Activated CD4-positive, alpha-beta memory T cell treated with anti-CD3 and anti-CD28 coated beads for 36 hours (primary cell): ENCODE measurements around the gene ANTKMT. TPM values are rescaled to one million over a fixed set of nuclear protein-coding genes. Genes with fewer than 3 reads are reported as not detected.
"Not testable (repeated sequence)": the region's sequence is repeated elsewhere in the genome, so short reads cannot be mapped to it uniquely, and the experiment has no call there.

ENCODE experiments used
- CTCF ChIA-PET: fragments of 350-600 bp; sonication (Branson Sonifier 250); formaldehyde crosslinking; loops from one replicate; lab custom pipeline; 2021; ENCODE audit warnings: antibody characterized with exemption, inconsistent platforms; lab: Charles Lee
- POLR2A ChIA-PET: fragments of 350-600 bp; sonication (Branson Sonifier 250); formaldehyde crosslinking; loops from one replicate; lab custom pipeline; 2021; ENCODE audit warnings: antibody characterized with exemption; lab: Charles Lee
- DNase-seq: peaks from one replicate; pipeline ENCODE4 v3.0.0-alpha.2; 2020
- H3K27ac Mint-ChIP-seq: one replicate; pipeline ENCODE4 v1.8.0; 2021; ENCODE audit warnings: mixed read lengths
- H3K27me3 Mint-ChIP-seq: one replicate; pipeline ENCODE4 v1.8.0; 2021; ENCODE audit warnings: mixed read lengths
- H3K36me3 Mint-ChIP-seq: one replicate; pipeline ENCODE4 v1.8.0; 2021; ENCODE audit warnings: mixed read lengths
- H3K4me1 Mint-ChIP-seq: one replicate; pipeline ENCODE4 v1.8.0; 2021; ENCODE audit warnings: low read depth, mixed read lengths
- H3K4me3 Mint-ChIP-seq: one replicate; pipeline ENCODE4 v1.8.0; 2021; ENCODE audit warnings: mild to moderate bottlenecking, mixed read lengths
- H3K9me3 Mint-ChIP-seq: one replicate; pipeline ENCODE4 v1.8.0; 2021; ENCODE audit warnings: mixed read lengths
- intact Hi-C: fragments of 100-400 bp; cut with micrococcal nuclease; formaldehyde crosslinking; loops from one replicate; pipeline ENCODE4 v1.15.1; 2023
- total RNA-seq, 2 experiments: library from RNA; stranded (reverse); gene quantifications; one replicate each; pipeline ENCODE4 v1.2.3, GENCODE V29; 2021

Gene ANTKMT
- total RNA-seq, 2 experiments from 2014 or later, result 31.2 to 34.9 TPM

DNA sequence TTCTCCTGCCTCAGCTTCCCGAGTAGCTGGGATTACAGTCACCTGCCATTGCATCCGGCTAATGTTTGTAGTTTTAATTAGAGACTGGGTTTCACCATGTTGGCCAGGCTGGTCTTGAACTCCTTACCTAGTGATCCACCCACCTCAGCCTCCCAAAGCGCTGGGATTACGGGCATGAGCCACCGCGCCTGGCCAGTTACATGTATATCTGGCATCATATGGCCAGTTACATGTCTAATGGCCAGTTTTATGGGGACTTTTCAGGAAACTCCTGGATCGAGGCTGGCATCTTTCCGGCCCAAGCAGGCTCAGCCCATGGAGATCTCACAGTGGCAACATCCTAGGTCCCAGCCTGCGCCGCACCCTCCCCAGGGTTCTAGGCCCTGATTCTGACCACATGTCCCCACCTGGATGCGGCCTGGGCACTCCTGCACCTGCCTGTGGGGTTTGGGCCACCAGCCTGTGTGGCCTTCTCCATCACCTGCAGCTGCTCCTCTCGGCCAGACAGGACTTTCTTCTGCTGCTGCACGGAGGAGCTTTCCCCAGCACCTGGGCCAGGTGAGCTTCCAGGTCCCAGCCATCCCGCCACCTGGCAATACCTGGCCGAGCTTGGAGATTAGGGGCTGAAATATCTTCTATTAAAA, 21.2 kb downstream of the ANTKMT start:
- Mint-ChIP-seq H3K4me1 (peaks cover 16% of the 10 kb centered on the region), H3K9me3 (no peaks in the 10 kb centered on the region), H3K27me3 (no peaks in the 10 kb centered on the region), H3K4me3 (peak overlapping the region; percentile 69), H3K36me3 (peaks cover 8% of the 10 kb centered on the region), H3K27ac (no peak overlapping the region)
- DNase-seq, result no peak
- intact Hi-C loops, result loop anchor here (2.0 kb wide), 1 partner anchor 43 kb away; no protein-coding TSS in a partner anchor
- ChIA-PET POLR2A (interaction anchor here (0.7 to 3.6 kb wide), 2 partner anchors 16 to 21 kb away, joined by 3 to 14 read pairs; partner anchors contain the start of genes ANTKMT and CCDC78), CTCF (interaction anchor here (0.9 to 3.0 kb wide), 7 partner anchors 16 to 43 kb away, joined by 3 to 21 read pairs (median 5); partner anchors contain the start of genes ANTKMT, CCDC78 and HAGHL)

DNA sequence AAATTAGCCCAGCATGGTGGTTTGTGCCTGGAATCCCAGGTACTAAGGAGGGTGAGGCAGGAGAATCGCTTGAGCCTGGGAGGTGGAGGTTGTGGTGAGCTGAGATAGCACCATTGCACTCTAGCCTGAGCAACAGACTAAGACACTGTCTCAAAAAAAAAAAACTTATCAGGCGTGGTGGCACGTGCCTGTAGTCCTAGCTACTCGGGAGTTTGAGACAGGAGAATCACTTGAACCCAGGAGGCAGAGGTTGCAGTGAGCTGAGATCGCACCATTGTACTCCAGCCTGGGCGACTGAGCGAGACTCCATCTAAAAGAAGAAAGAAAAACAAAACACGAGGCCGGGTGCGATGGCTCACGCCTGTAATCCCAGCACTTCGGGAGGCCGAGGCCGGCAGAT, 21.9 kb downstream of the ANTKMT start:
- ChIA-PET POLR2A (interaction anchor here (0.7 kb wide), 1 partner anchor 16 kb away, joined by 3 read pairs; the partner anchor contains the start of gene CCDC78), CTCF (interaction anchor here (0.6 to 3.0 kb wide), 5 partner anchors 22 to 1095 kb away, joined by 3 to 21 read pairs (median 4); partner anchors contain the start of gene ANTKMT)
- H3K27me3 Mint-ChIP-seq, H3K36me3 Mint-ChIP-seq, DNase-seq, H3K4me3 Mint-ChIP-seq, H3K9me3 Mint-ChIP-seq, H3K27ac Mint-ChIP-seq, intact Hi-C loops: not testable (repeated sequence)
- H3K4me1 Mint-ChIP-seq, result peaks cover 12% of the 10 kb centered on the region

GRCh38 chr16:743794-744500, 23.0 kb downstream of the ANTKMT start:
- POLR2A ChIA-PET, result no interaction called here
- Mint-ChIP-seq H3K27me3 (no peaks in the 10 kb centered on the region), H3K4me3 (no peak overlapping the region), H3K27ac (no peak overlapping the region), H3K36me3 (no peaks in the 10 kb centered on the region), H3K4me1 (peaks cover 12% of the 10 kb centered on the region), H3K9me3 (no peaks in the 10 kb centered on the region)
- CTCF ChIA-PET, result interaction anchor here (1.2 to 1.6 kb wide), 3 partner anchors 32 to 359 kb away, joined by 3 to 4 read pairs (median 3); no protein-coding TSS in a partner anchor
- DNase-seq, result no peak
- intact Hi-C loops, result no loop called here

GRCh38 chr16:745739-746138, 24.8 kb downstream of the ANTKMT start:
- Mint-ChIP-seq H3K4me3 (no peak overlapping the region), H3K36me3 (no peaks in the 10 kb centered on the region), H3K4me1 (peaks cover 3% of the 10 kb centered on the region), H3K27ac (no peak overlapping the region), H3K9me3 (no peaks in the 10 kb centered on the region), H3K27me3 (no peaks in the 10 kb centered on the region)
- DNase-seq, result no peak
- intact Hi-C loops, result no loop called here
- ChIA-PET POLR2A (no interaction called here), CTCF (interaction anchor here (1.1 kb wide), 1 partner anchor 40 kb away, joined by 3 read pairs; no protein-coding TSS in a partner anchor)

GRCh38 chr16:746637-747036, 25.7 kb downstream of the ANTKMT start:
- intact Hi-C loops, result no loop called here
- no peak for DNase-seq
- H3K9me3 Mint-ChIP-seq, result no peaks in the 10 kb centered on the region
- no peaks in the 10 kb centered on the region for H3K27me3 Mint-ChIP-seq
- CTCF ChIA-PET, result no interaction called here
- H3K4me3 Mint-ChIP-seq, result no peak overlapping the region
- POLR2A ChIA-PET, result no interaction called here
- no peak overlapping the region for H3K27ac Mint-ChIP-seq
- no peaks in the 10 kb centered on the region for H3K4me1 Mint-ChIP-seq
- no peaks in the 10 kb centered on the region for H3K36me3 Mint-ChIP-seq

DNA sequence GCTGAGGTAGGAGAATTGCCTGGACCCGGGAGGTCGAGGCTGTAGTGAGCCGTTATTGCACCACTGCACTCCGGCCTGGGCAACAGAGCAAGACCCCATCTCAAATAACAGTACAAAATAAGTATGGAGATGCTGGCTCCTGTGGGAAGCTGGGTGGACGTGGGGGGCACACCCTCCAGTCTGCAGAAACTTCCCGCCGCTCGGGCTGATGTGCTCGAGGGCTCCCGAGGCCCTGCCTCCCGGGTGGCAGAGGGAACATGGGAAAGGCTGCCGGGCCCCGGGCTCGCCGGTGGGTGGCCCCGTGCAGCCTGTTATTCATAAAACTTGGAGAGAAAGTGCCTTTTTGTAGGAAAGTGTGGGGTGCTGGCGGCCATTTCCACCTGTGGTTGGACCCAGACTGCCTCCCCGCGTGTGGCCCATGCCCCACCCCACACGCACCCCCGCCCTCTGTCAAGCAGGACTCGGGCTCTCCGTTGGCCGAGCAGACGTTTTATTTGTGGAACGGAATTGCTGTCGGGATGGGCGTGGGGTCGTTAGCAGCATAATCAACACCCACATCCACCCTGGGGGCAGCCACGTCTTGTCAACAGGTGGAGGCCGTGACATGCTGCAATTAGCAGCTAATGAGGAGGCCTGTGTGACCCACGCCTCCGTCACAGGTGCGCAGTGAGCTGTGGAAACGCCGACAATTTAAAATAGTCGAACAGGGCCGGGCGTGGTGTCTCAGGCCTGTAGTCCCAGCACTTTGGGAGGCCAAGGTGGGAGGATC, 27.2 kb downstream of the ANTKMT start:
- no peak for DNase-seq
- Mint-ChIP-seq H3K27me3 (no peaks in the 10 kb centered on the region), H3K27ac (no peak overlapping the region), H3K4me3 (no peak overlapping the region), H3K4me1 (no peaks in the 10 kb centered on the region), H3K9me3 (no peaks in the 10 kb centered on the region), H3K36me3 (no peaks in the 10 kb centered on the region)
- POLR2A ChIA-PET, result no interaction called here
- intact Hi-C loops, result no loop called here
- CTCF ChIA-PET, result interaction anchor here (0.7 to 2.3 kb wide), 2 partner anchors 34 to 131 kb away, joined by 3 to 5 read pairs; partner anchors contain the start of gene METRN

- CTCF ChIA-PET, result interaction anchor here (0.7 to 2.3 kb wide), 4 partner anchors 8 to 130 kb away, joined by 3 to 5 read pairs (median 4); partner anchors contain the start of genes CIAO3 and METRN
- intact Hi-C loops, result no loop called here
- POLR2A ChIA-PET, result no interaction called here
- H3K4me1 Mint-ChIP-seq, result no peaks in the 10 kb centered on the region
- H3K27me3 Mint-ChIP-seq, result no peaks in the 10 kb centered on the region
- H3K9me3 Mint-ChIP-seq, result no peaks in the 10 kb centered on the region
- H3K4me3 Mint-ChIP-seq, result no peak overlapping the region
- no peak for DNase-seq
- H3K27ac Mint-ChIP-seq, result no peak overlapping the region
- no peaks in the 10 kb centered on the region for H3K36me3 Mint-ChIP-seq
These were observed 28.1 kb downstream of the ANTKMT start for GRCh38 chr16:749010-749409.

DNA sequence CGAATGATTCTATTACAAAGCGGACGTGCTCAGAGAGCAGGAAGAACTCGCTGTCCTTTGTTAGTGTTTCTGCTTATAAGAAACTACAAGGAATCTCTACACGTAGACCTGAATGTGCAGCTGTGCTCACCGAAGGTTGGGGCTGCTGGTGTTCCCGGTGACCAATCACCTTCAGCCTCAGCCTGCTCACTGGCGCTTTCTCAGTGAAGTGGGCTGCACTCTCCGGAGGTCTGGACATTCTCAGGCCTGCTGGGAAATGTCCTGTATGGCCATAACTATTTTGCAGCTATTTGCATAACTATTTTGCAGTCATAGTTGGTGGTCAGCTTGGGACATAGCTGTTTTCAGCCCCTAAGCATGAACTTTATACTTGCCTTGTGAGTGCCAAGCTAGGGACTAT, 29.5 kb downstream of the ANTKMT start:
- CTCF ChIA-PET, result interaction anchor here (1.4 kb wide), 1 partner anchor 35 kb away, joined by 3 read pairs; no protein-coding TSS in a partner anchor
- H3K36me3 Mint-ChIP-seq, result no peaks in the 10 kb centered on the region
- intact Hi-C loops, result no loop called here
- no peak overlapping the region for H3K27ac Mint-ChIP-seq
- H3K4me3 Mint-ChIP-seq, result no peak overlapping the region
- no peak for DNase-seq
- H3K4me1 Mint-ChIP-seq, result no peaks in the 10 kb centered on the region
- no peaks in the 10 kb centered on the region for H3K27me3 Mint-ChIP-seq
- POLR2A ChIA-PET, result no interaction called here
- H3K9me3 Mint-ChIP-seq, result no peaks in the 10 kb centered on the region

GRCh38 chr16:751152-752006, 30.4 kb downstream of the ANTKMT start:
- POLR2A ChIA-PET, result no interaction called here
- DNase-seq, result no peak

DNA sequence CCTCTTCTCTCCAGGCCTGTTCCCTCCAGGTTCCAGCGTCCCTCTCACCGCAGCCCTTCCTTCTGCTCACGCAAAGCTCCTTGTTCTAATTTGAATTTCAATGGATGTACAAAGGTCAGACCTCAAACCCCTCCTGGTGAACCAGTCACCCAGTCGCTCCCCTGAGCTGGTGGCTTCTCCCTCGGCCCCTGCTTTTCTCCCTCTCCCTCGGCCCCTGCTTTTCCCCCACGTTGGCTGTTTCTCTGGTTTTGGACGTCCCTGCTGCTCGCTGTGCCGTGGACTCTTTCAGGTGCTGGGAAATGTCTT, 31.0 kb downstream of the ANTKMT start:
- DNase-seq, result no peak
- Mint-ChIP-seq H3K27ac (no peak overlapping the region), H3K4me1 (no peaks in the 10 kb centered on the region), H3K27me3 (peaks cover 9% of the 10 kb centered on the region), H3K36me3 (no peaks in the 10 kb centered on the region), H3K9me3 (peaks cover 6% of the 10 kb centered on the region), H3K4me3 (no peak overlapping the region)
- ChIA-PET POLR2A (no interaction called here), CTCF (interaction anchor here (1.4 kb wide), 1 partner anchor 33 kb away, joined by 3 read pairs; no protein-coding TSS in a partner anchor)
- intact Hi-C loops, result no loop called here

More at GRCh38 chr16:751152-752006, 30.4 kb downstream of the ANTKMT start:
- H3K27me3 Mint-ChIP-seq, result peaks cover 6% of the 10 kb centered on the region
- no peak overlapping the region for H3K27ac Mint-ChIP-seq
- H3K36me3 Mint-ChIP-seq, result no peaks in the 10 kb centered on the region
- no peak overlapping the region for H3K4me3 Mint-ChIP-seq
- peaks cover 2% of the 10 kb centered on the region for H3K9me3 Mint-ChIP-seq
- intact Hi-C loops, result no loop called here
- CTCF ChIA-PET, result interaction anchor here (1.4 kb wide), 1 partner anchor 34 kb away, joined by 3 read pairs; no protein-coding TSS in a partner anchor
- no peaks in the 10 kb centered on the region for H3K4me1 Mint-ChIP-seq

GRCh38 chr16:754121-754607, 33.2 kb downstream of the ANTKMT start:
- CTCF ChIA-PET, H3K27ac Mint-ChIP-seq, H3K4me1 Mint-ChIP-seq, H3K9me3 Mint-ChIP-seq, H3K36me3 Mint-ChIP-seq, DNase-seq, POLR2A ChIA-PET, H3K4me3 Mint-ChIP-seq, intact Hi-C loops: not testable (repeated sequence)
- H3K27me3 Mint-ChIP-seq, result peaks cover 12% of the 10 kb centered on the region
